NCI-H526 treated with DMSO at 0.1 percent for 48 hours (cell line): ENCODE measurements around the gene ZNF184.
"Not testable (repeated sequence)": the region's sequence is repeated elsewhere in the genome, so short reads cannot be mapped to it uniquely, and the experiment has no call there.

ENCODE experiments used
- DNase-seq: peaks from one replicate; lab custom pipeline; 2025; lab: John Stamatoyannopoulos, UW

ZNF184 gene

DNA sequence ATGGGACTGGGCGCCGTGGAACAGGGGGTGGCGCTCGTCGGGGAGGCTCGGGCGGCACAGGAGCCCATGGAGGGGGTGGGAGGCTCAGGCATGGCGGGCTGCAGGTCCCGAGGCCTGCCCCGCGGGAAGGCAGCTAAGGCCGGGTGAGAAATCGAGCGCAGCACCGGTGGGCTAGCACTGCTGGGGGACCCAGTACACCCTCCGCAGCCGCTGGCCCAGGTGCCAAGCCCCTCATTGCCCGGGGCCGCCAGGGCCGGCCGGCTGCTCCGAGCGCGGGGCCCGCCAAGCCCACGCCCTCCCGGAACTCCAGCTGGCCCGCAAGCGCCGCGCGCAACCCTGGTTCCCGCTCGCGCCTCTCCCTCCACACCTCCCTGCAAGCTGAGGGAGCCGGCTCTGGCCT is 48.1 kb downstream of the ZNF184 start:
- DNase-seq: not testable (repeated sequence)

DNA sequence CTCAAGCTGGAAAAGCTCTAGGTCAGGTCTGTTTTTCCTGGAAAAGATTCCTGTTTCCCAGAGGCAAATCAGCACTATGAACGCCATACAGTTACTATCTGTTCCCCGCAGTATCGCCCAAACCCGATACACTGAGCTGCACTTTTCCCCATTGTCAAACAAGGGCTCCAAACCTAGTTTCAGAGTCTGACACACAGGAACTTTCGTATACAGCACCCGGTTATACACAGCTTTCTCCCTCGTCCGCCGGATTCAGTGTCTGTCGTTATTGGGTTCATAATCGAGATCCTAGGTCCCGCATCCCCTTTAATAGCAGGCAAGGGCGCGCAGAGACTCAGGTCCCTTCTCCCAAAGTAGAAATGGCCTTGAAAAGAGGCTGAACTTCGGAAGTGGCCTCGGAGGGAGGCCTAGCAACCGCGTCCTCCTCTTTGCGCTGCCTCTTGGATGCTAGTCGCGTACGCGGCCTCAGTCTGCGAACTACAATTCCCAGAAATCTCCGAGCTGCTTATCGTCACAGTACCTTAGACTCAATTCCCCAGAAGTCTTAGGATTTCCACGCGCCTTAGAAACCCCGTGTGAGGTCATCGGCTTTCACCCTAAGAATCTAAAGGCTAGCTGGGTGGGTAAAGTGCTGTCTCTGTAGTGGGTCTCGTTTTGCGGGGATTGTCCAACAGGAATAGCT is 50.1 kb downstream of the ZNF184 start:
- DNase-seq: no peak

DNA sequence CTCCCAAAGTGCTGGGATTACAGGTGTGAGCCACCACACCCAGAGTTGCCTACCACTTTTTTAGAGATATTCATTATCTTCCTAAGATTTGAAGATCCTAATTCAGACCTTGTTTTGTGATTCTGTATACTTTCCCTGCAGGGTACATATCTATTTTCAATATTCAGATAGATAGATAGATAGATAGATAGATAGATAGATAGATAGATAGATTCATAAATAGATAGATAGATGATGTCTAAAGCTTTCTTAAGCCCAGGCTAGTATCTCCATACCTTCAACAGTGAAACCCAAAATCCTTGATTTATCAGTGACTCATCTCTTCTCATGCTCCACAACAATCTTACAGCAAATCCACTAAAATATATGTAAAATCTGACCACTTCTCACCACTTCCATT is 53.5 kb downstream of the ZNF184 start:
- no peak for DNase-seq

DNA sequence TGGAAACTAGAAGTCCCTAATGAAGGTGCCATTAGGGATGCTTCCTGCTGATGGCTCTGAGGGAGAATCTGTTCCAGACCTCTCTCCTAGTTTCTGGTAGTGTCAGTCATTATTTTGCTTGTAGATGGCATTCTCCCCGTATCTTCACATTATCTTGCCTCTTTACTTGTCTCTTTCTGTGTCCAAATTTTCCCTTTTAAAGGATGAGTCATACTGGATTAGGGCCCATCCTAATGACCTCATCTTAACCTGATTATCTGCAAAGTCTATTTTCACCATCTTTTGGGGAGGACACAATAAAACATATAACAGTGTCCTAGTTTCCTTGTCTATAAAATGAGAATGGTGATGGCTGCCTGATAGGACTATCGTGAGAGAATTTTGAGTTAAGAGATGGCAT is 57.0 kb downstream of the ZNF184 start:
- no peak for DNase-seq

DNA sequence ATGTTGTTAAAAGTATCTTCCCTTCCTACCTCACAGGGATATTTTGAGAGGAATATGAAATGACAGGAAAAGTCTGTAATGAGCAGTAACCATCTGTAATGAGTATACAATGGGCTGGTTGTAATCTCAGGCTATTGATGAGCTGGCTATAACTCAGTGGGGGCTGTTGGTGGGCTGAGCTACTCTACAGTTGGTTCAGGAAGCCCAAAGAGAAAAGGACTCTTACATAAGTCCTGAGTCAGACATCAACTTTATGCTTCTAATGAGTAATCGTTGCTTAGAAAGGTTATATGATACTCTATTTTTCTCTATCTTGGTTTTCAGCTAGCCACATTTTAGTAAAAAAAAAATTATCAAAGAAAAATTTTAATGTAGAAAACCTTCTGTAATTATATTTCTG is 57.9 kb downstream of the ZNF184 start:
- DNase-seq: no peak

DNA sequence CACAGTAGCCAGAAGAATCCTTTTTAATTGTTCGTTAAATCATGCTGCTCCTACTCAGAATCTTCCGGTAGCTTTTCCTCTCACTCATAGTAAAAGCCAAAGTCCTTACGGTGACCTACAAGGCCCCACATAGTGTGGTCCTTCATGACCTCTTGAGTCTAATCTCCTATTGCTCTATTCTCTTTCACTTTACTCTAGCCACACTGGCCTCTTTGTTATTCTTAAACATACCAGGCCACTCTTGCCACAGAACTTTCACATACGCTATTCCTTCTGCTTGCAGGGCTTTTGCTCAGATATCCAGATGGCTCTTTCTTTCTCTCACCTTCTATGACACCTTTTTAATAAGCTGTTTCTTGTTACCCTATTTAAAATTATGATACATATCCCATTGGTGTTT is 58.6 kb downstream of the ZNF184 start:
- no peak for DNase-seq

DNA sequence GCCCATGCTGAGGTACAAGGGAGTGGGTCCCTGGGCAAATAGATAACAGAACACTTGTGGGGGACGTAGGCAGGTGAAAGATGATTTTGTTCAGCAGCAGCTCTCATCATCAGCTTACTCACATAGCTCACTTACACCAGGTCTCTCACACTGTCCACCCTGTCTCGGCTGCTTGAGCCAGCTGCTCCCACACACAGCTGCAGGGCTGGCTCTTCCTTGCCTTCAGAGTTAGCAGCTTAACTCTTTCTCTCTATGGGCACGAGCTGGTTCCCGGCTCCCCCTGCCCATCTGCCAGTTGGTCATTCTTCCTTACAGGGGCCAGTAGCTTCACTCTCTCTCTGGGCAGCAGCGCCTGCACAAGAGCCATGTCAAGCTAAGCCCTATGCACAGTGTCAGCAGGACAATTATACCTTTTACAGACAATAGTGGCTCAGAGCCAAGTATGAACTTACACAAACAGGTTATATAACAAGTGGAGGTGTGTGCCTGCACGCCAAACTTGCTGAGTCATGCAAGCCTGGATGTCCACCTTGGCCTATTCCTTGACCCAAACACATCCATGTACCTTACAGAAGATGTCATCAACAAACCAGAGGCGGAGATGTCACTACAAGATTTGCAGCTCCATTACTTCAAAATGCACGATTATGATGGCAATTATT is 65.6 kb downstream of the ZNF184 start:
- no peak for DNase-seq

DNA sequence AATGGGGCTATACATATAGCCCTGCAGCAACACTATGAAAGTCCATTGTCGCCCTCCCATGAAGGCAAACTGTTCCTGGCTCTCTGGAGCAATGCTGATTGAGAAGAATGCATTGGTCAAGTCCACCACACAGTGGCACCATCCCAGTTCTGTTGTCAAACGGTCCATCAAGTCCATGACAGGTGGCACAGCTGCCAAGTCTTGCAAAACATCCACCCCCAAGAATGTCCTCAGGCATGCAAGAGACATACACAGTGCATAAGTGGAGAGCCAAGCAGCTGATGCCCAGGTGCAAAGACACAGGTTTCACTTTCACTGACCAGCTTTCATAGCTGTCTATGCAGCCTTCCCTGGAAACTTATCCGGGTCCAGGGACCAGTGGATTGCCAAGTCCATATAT is 66.8 kb downstream of the ZNF184 start:
- DNase-seq: no peak

DNA sequence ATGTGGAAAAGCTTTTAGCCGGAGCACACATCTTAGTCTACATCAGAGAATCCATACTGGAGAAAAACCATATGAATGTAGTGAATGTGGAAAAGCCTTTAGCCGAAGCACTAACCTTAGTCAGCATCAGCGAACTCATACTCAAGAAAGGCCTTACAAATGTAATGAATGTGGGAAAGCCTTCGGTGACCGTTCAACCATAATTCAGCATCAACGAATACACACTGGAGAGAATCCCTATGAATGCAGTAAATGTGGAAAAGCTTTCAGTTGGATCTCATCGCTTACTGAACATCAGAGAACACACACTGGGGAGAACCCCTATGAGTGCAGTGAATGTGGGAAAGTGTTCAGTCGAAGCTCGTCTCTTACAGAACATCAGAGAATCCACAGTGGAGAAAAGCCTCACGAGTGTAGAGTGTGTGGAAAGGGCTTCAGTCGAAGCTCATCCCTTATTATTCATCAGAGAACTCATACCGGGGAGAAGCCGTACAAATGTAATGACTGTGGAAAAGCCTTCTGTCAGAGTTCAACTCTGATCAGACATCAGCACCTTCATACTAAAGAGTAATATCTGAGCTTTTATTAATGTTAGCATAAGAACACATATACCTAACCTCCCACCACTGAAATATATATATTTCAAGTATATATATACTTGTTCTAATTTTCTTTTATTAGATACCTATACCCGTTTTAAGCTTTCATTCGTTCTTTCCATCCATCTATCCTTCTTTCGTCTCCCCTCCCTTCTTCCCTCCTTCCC is 71.8 kb downstream of the ZNF184 start:
- no peak for DNase-seq
